ELR (cell line): ENCODE measurements around the gene CAMKK1.
"Not testable (repeated sequence)": the region's sequence is repeated elsewhere in the genome, so short reads cannot be mapped to it uniquely, and the experiment has no call there.

Experiments used
- DNase-seq: peaks from one replicate; pipeline ENCODE4 v3.0.0-alpha.2; 2015; ENCODE audit warnings: low read depth

Gene CAMKK1

DNA sequence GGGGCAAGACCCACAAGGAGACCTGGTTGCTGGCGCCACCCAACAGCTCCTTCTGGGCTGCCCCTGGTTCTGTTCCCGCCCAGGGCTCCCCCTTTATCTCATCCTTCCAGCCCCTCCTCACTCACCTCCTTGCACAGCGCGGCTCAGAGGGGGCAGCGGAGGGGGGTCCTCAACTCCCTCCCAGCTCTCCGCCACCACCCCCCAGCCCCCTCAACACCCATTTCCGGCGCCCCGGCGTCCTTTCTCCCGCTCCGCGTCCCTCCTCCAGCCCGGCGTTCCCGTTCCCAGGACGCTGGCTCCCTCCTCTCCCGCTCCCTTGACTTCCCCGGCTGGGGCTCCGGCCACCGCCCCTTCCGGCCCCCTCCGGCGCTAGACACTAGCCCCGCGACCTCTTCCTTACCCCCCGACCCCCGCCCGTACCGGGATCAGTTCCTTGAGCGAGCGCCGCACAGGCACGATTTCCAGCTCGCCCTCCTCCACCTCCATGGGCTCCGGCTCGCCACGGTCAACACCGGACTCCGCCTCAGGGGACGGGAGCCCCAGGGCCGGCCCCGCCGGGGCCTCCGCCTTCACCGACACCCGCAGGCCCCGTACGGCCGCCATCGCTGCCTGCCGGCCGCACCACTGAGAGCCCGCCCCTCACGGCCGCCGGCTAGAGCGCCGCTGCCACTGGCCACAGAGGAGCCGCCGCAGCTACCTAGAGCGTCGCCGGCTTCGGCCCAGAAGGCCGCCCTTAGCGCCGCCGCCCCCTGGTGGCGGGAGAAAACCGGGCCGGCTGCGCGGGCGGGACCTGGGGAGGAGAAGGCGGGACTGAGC, 47.0 kb downstream of the CAMKK1 start, which contains the start of gene NCBP3:
Gene NCBP3 (minus strand): TSS at position 626 of the 816 bp plus-strand sequence. CDS start 23 bp downstream, at position 603.
- DNase-seq = peak; percentile 93

DNA sequence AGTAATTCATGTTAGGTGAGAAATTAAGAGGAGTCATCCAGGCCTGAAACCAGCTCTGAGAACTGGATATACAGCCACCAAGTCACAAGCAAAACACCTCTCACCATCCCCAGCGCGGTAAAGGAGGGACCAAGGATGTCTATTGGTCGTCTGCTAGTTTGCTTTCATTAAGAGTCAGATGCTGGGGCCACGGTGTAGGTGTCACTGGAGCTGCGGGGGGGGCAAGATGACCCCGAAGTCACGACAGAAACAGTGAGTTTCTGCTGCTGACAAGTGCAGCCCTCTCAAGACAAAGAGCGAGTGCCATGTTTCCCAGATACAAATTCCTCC, 47.6 kb downstream of the CAMKK1 start:
- peak; percentile 50 for DNase-seq

DNA sequence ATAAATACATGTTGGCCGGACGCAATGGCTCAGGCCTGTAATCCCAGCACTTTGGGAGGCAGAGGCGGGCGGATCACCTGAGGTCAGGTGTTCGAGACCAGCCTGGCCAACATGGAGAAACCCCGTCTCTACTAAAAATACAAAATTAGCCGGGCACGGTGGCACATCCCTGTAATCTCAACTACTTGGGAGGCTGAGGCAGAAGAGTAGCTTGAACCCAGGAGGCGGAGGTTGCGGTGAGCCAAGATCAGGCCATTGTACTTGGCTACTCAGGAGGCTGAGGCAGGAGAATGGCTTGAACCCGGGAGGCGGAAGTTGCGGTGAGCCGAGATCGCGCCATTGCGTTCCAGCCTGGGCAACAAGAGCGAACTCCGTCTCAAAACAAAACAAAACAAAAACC, 48.3 kb downstream of the CAMKK1 start:
- DNase-seq = not testable (repeated sequence)

DNA sequence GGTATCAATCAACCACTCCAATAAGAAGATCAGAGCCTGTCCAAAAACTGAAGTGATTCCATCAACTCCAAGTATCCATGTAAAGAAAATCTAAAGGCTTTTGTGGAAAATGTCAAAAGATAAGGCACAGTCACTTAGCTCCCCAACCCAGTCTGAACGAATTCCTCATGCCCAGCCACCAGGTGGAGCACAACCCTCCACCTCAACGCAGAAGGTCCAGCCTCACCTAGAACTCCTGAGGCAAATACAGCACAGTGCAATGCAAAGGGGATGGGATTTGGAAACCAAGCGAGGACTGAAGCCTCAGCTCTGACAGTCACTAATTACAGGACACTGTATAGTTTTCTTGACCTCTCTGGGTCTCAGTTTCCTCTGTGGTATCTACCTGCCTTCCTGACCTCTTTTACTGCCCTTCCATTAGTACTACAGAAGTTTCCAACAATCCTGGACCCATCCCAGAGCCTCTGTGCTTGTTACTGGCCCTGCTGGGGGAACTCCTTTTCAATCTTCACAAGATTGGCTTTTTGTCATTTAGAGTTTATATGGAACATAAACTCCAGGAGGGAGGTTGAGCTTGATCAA, 48.8 kb downstream of the CAMKK1 start:
- DNase-seq = peak; percentile 61

DNA sequence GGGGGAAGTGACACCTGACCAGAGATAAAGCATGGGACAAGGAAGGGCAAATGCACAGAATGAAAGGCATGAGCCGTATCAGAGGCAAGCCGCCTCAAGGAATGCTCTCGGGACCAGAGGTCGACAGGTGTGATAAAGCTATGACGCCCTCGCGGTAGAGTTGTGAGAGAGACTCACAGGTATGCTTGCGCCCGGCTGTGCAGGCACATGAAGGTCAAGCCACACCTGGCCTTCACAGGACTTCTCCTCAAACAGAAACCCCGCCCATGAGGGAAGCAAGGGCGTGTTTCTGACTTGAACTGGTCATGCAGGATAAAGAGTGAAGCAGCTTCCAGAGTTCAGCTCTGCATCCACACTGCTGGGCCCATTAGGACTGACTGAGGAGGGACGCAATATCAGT, 54.6 kb downstream of the CAMKK1 start:
- DNase-seq = no peak

DNA sequence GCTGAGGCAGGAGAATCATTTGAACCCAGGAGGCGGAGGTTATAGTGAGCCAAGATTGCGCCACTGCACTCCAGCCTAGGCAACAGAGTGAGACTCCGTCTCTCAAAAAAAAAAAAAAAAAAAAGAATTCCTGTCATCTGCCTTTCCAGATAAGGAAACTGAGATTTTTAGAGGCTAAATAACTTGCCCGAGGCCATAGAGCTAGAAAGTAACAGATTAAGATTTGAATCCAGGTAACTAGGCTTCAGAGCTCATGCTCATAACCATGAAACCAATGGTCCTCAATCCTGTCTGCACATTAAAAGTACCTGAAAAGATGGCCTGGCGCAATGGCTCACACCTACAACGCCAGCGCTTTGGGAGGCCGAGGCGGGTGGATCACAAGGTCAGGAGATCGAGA, 56.3 kb downstream of the CAMKK1 start:
- DNase-seq = no peak

DNA sequence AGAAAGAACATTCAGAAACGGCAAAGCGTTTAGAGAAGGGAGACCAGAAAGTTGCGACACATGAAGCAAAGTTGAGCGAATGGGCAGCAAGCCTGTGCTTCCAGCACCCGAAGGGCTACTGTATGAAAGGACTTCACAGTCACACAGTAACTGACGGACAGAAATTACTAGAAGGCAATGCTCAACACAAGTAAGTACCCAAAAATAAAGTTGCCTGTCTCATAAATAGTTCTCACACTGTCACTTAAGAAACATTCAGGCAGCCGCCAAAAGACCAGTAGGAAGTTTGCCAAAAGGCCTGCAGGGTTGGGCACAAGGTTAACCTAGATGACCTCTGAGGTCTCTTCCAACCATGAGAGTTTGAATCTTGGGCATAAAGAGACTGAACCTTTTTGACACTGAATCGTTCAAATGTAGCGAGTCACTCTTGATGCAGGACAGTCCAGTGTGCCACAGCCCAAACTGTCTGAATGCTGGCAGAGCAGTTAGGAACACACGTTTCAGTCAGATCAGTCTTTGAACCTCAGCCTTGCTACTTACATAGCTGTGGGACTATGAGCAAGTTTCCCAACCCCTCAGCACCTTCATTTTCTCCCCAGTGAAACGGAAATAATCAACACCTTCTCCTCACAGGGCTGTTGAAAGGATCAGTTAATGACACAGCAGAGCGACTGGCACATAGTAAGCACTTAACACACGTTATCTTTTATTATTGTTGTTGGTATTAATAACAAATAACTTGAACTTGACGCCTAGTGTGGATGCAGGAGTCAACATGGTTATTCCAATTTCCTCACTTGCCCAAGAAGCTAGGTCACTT, 57.2 kb downstream of the CAMKK1 start:
- DNase-seq = peak; percentile 10

DNA sequence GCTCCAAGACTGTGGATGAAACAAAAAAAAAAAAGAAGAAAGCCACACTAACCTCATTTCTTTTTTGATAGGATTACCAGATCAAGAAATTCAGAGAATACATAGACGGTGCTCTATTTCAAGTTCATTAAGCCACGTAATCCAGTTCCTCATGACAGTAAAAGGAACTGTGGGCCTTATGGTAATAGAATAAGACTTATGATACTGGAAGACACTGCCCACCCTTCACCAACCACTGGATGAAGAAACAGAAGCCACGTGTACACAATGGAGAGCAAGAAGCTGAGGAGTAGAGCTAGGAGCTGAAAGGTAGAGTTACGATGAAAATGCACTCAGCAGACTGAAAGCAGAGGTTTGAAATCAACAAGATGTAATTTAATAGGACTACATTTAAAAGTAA, 58.0 kb downstream of the CAMKK1 start:
- no peak for DNase-seq

DNA sequence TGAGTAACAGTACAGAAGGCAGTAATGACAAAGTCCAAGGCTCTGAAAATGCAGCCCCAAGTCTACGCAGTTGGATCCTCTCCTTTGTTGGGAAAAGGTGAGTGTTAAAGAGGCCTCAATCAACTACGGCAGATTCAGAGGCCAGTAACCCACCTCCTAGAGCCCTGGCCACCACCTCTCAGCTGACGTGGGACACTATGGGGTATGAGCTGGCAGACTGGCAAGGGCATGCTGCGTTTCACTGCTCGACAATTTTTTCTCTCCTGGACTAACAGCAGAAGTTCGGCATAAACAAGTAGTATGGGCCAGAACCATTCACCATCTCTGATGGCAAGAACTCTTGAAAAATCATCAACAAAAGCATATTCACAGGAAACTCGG, 64.0 kb downstream of the CAMKK1 start:
- DNase-seq = no peak

DNA sequence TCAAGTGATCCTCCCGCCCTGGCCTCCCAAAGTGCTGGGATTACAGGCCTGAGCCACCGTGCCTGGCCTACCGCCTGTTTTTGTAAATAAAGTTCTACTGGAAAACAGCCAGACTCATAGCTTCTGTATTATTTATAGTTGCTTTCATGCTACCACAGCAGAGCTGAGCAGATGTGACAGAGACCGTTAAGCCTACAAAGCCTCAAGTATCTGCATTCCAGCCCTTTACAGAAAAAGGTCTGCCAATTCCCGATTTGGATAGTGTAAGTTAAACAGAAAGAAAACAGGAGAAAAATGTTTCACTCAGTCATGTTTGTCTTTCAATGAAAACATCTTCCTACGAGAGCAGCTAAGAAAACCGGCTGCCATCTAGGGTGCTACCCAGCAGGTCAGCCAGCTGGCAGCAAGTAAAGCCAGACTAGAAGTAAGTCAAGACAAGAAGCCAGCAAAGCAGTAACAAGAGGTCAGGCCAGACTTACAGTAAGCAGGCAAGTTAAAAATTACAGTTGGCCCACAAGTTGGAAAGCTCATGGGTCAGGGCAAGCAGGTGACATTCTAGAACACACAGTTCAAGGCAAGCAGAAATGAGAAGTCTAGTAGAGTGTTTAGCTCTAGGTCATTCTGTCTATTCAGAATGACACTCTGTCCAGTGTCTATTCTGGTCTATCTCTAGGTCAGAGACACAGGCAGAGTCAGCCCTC, 64.6 kb downstream of the CAMKK1 start:
- DNase-seq = no peak

DNA sequence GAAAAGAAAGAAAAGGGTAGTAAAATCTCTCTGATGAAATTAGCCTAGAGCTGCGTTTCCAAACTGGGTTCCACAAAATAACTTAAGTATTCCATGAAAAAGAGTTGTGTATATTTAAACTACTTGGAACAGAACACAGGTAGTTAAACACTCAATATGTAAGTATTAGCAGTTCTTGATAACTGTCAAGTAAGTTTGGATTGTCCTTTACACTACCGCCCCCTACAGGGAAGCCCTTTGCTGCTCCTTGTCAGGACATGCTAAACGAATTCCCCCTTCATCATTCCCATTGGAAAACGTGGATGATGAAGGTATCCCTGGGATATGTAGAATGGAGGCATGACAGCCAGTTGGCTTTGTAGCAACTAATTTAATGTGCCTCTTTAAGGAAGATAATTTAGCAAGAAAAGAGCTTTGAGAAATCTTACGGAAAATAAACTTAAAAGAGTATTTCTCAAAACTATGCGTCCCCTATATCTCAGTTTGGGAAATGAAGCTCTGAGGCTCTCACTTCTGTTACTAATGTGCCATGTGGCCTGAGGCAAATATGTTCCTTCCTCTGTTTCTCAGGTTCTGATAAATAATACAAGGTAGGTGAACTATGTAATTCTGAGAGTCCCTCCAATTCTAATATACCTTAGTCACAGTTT, 65.6 kb downstream of the CAMKK1 start:
- peak; percentile 80 for DNase-seq

DNA sequence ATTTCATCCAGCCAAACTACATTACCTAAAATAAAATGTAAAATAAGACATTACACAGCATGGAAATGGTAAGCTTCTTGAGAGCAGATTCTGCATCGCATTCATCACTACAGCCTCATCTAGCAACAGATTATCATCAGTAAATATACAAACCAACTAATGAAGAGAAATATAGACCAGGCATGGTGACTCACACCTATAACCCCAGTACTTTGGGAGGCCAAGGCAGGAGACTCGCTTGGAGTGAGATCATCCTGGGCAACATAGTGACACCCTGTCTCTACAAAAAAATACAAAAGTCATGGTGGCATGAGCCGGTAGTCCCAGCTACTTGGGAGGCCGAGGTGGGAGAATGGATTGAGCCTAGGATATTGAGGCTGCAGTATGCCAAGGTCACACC, 66.7 kb downstream of the CAMKK1 start:
- DNase-seq = peak; percentile 66

DNA sequence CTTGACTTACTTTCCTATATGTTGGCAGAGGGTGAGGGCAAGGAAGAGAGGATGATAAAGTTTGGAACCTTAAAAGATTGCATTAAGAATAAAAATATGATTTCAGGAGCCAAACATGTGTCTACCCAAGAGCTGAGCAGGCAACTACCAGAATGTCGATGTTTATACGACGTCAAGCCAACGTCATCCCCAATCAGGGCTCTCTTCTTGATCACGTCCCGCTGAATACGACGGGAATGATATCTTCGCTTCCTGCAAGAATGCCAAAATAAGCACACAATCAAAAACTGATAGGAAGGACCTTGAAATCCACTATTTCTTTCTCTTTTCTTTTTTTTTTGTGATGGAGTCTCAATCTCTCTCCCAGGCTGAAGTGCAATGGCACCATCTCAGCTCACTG, 71.8 kb downstream of the CAMKK1 start:
- no peak for DNase-seq

DNA sequence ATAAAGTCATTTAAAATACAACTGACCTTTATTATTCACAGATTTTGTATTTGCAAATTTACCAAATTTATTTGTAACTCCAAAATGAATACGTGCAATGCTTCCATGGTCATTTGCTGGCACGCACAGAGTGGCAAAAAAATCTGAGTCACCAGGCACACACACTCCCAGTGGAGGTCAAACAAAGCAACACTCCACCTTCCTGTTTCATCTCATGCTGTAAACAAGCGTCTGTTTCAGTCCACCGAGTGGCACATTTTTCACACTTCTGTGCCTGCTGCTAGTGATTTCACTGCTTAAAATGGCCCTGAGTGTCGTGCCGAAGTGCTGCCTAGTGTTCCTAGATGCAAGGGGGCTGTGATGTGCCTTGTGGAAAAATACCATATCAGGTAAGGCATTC, 74.1 kb downstream of the CAMKK1 start:
- no peak for DNase-seq

DNA sequence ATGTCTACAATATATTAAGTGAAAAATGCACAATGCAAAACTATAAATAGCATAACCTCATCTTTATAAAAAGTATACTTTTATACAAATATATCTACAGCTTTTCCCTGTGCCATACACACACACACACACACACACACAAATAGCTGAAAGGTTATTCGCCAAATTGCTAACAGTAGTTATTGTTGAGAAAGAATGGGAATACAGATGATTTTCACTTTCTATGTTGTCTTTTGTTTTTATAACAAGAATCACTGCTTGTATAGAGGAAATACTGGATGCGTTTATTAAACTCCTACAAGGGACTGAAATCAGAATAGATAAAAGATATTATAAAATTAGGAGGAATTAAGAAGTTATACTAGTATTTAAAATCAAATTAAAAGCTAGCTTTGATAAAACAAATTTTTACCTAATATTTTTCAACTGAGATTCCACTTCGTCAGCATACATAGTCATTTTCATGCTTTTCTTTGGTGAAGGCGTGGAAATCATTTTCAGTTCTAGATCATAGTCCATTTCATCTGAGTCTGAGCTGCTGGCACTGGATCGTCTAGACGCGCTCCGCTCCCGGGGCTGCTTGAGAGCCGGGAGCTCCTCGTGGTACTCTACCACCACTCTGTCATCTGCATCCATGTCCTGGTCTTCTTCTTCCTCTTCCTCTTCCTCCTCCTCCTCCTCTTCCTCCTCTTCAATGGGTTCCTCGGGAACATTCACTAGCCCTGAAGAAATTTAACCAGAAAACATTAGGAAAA, 74.8 kb downstream of the CAMKK1 start:
- no peak for DNase-seq

DNA sequence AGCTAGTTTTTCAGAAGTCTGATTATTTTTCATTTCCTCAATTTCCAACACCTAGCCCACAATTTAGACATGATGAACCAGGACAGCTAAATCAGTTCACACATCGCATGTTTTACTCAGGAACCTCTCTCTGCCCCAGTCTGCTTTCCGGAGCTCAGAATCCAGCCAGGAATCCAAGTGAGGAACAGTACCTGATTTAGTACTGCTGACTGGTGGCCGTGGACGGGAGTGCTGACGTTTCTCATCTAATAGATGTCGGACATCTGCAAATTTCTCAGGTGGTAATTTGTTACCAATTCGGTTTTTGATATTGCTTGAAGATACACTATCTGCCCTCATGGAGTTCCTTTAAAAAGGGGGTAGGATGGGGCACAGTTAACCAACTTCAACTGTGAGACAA, 76.9 kb downstream of the CAMKK1 start:
- no peak for DNase-seq

DNA sequence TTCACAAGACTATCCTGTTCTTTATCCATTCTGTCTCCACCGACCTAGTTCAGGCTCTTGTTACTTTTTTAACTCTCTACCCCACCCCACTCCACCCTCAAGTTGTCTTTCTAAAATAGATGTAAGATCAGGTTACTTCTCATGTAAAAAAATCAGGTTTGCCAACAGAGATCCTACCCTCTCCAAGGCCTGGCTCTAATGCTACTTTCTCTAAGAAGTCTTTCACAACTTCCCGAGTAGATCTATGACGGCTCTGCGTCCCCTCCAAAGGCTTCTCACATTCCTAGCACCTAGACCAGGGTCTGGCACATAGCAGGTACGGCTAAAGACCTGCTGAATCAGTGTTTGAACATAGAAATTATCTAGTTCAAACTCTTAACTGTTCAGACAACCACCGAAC, 77.7 kb downstream of the CAMKK1 start:
- no peak for DNase-seq

DNA sequence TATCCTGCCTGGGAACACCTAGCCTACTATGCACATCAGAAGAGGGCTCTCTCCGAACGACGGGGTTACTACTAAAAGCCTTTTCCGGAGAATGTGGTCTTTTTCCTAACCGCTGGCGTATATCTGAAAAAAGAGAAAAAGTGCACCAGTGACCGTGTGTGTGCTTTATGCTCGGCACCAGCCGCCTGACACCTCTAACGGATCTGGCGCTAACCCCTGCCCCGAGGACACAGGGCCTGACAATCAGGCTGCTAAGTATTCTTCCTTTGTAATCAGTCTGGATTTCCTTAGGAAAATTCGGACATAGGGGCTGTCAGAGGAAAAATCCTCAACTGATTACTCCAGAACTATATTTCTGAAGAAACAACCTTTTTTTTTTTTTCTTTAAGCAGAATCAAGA, 78.5 kb downstream of the CAMKK1 start:
- DNase-seq = no peak

DNA sequence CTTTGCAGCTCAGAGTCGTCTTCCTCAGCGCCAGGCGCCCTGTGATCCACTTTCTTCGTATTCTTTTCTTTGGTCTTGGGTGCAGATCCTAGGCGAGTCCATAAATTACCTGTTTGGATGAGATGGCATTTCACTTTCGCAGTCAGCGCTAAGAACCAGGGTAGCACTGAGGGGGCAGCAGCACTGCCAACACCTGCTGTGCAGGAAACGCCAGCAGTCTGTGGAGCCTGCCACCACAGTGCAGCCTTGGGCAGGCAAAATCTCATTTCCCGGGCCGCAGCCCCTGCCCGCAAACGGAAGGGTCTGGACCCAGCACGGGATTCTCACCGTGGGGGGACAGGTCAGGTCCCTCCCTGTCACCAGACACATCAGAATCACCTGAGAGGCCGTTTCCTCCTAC, 79.7 kb downstream of the CAMKK1 start:
- no peak for DNase-seq

DNA sequence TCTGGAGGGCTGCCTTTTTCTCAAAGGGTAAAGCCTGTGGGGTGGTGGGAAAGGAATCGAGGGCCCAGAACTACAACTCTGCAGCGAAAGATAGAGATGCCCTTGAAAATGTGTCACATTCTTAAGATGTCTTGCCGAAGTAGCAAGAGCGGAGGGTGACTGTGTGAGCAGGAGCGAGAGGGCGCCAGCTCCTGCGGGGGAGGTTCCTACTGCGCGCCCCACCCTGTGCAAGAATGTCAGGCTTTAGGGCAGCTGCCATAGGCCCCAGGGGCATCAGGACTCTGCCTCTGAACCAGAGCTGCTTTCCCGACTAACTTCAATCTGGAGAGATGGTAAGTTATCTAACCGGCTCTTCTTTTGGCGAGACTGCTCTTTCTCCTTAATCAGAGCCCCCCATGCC, 80.1 kb downstream of the CAMKK1 start:
- DNase-seq = no peak

DNA sequence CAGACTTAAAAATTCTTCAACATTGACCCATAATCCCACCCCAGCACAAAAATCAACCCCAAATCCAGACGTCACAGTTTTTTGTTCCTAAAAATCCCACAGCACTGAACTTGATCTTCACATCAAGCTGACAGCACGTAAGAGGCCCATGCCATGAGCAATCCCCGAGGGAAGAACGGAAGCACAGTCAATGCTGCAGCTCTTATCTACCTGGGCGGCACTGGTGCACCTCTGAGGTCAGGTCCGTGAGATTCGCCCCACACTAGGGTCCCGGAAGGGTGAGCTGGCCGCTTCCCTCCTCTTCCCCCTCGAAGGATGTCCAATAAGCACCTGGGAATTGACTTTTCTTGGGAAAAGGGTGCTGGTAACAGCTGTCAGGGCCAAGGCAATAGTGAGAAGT, 80.6 kb downstream of the CAMKK1 start:
- DNase-seq = no peak
